HepG2 (cell line): ENCODE results near the gene TMEM167B. TPM values are rescaled to one million over a fixed set of nuclear protein-coding genes. Genes with fewer than 3 reads are reported as not detected.

Source experiments
- CC2D1A ChIP-seq: sonication (generic); formaldehyde crosslinking; IDR thresholded peaks from 2 replicates; pipeline ENCODE4 v1.8.1; 2023; ENCODE audit warnings: mild to moderate bottlenecking, missing genetic modification reagents
- GPN1 ChIP-seq: sonication (generic); formaldehyde crosslinking; IDR thresholded peaks from 2 replicates; pipeline ENCODE4 v1.5.1; 2020; ENCODE audit warnings: missing genetic modification reagents, borderline replicate concordance
- HMGXB4 ChIP-seq, 2 experiments: sonication (generic) in 1 of 2; formaldehyde crosslinking in 1 of 2; IDR thresholded peaks; 2 replicates each; pipeline versions ENCODE4 v1.4.0 to v1.6.1; 2018 to 2020; ENCODE audit warnings: missing genetic modification reagents in 2 of 2, borderline replicate concordance in 1 of 2, low read depth in 1 of 2, mild to moderate bottlenecking in 1 of 2, missing biosample characterization in 1 of 2
- HNRNPH1 ChIP-seq: fragments of 200-400 bp; formaldehyde crosslinking; optimal IDR thresholded peaks from 2 replicates; pipeline ENCODE3; 2017; ENCODE audit warnings: mild to moderate bottlenecking, low read depth, low read length
- IRF9 ChIP-seq: sonication (generic); formaldehyde crosslinking; IDR thresholded peaks from 2 replicates; pipeline ENCODE4 v1.8.0; 2022; ENCODE audit warnings: missing genetic modification reagents, mild to moderate bottlenecking, borderline replicate concordance
- KDM2A ChIP-seq: sonication (generic); formaldehyde crosslinking; IDR thresholded peaks from 2 replicates; pipeline ENCODE4 v1.4.0; 2020; ENCODE audit warnings: low read depth, missing genetic modification reagents, borderline replicate concordance
- MTA3 ChIP-seq: sonication (generic); formaldehyde crosslinking; IDR thresholded peaks from 2 replicates; pipeline ENCODE4 v1.4.0; 2020; ENCODE audit warnings: missing genetic modification reagents
- PRDM10 ChIP-seq: sonication (generic); formaldehyde crosslinking; IDR thresholded peaks from 2 replicates; pipeline ENCODE4 v1.4.0; 2020; ENCODE audit warnings: low read depth, missing genetic modification reagents
- PRDM4 ChIP-seq: sonication (generic); formaldehyde crosslinking; IDR thresholded peaks from 2 replicates; pipeline ENCODE4 v1.9.0; 2021; ENCODE audit warnings: missing genetic modification reagents, borderline replicate concordance
- SCMH1 ChIP-seq: sonication (generic); formaldehyde crosslinking; IDR thresholded peaks from 2 replicates; pipeline ENCODE4 v1.9.0; 2021; ENCODE audit warnings: missing genetic modification reagents, mild to moderate bottlenecking, borderline replicate concordance
- SIX1 ChIP-seq: sonication (generic); formaldehyde crosslinking; IDR thresholded peaks from 2 replicates; pipeline ENCODE4 v1.4.0; 2020; ENCODE audit warnings: missing genetic modification reagents, borderline replicate concordance
- THRA ChIP-seq: sonication (generic); formaldehyde crosslinking; IDR thresholded peaks from 2 replicates; pipeline ENCODE4 v1.4.0; 2020; ENCODE audit warnings: missing genetic modification reagents, borderline replicate concordance
- WIZ ChIP-seq: sonication (generic); formaldehyde crosslinking; IDR thresholded peaks from 2 replicates; pipeline ENCODE4 v1.5.1; 2020; ENCODE audit warnings: mild to moderate bottlenecking, missing genetic modification reagents
- ZBTB38 ChIP-seq: sonication (generic); formaldehyde crosslinking; IDR thresholded peaks from 2 replicates; pipeline ENCODE4 v1.5.1; 2020; ENCODE audit warnings: mild to moderate bottlenecking, missing genetic modification reagents
- ZNF224 ChIP-seq: sonication (generic); formaldehyde crosslinking; IDR thresholded peaks from 2 replicates; pipeline ENCODE4 v1.5.0; 2020; ENCODE audit warnings: mild to moderate bottlenecking, missing genetic modification reagents
- ZNF24 ChIP-seq: fragments of 450-650 bp; IDR thresholded peaks from 2 replicates; pipeline ENCODE4 v1.6.1; 2017; ENCODE audit warnings: antibody characterized with exemption, mild to moderate bottlenecking
- ZNF672 ChIP-seq: sonication (generic); formaldehyde crosslinking; IDR thresholded peaks from 2 replicates; pipeline ENCODE4 v1.8.1; 2022; ENCODE audit warnings: missing genetic modification reagents
- ZNF780A ChIP-seq: sonication (generic); formaldehyde crosslinking; IDR thresholded peaks from 2 replicates; pipeline ENCODE4 v1.8.0; 2022; ENCODE audit warnings: mild to moderate bottlenecking, missing genetic modification reagents, moderate library complexity
- polyA plus RNA-seq, 8 experiments: library from polyadenylated mRNA; depleted of rRNA in 3 of 8; stranded (reverse) in 7 of 8; unstranded in 1 of 8; fragments of >200 nt; fragmentation: Illumina TruSeq in 4 of 8; extraction: Trizol in 4 of 8; gene quantifications; 2 replicates each; pipeline versions ENCODE4 v1.2.1 to v1.2.3, GENCODE V29; 2011 to 2016; ENCODE audit warnings: low read depth in 4 of 8, missing spikeins in 1 of 8, mixed read lengths in 1 of 8; ENCODE audit not compliant: insufficient read depth in 1 of 8
- total RNA-seq, 5 experiments: library from RNA; depleted of rRNA; stranded (reverse); fragments of >200 nt; fragmentation: Illumina TruSeq; extraction: Trizol; gene quantifications; 2 replicates each; pipeline ENCODE4 v1.2.3, GENCODE V29; 2016; ENCODE audit warnings: low read depth in 1 of 5

TMEM167B gene
- total and polyA plus RNA-seq, 2 of the 13 experiments (the other 11 are each of a cell fraction or from before 2014, with no cell fraction given): 9.5 to 22.4 TPM

- TF ChIP-seq HNRNPH1: no peak
- TF ChIP-seq SCMH1 (CRISPR knock-in tag): no peak
- TF ChIP-seq HMGXB4 (CRISPR knock-in tag; IDR thresholded peaks at IDR 0.05; ENCODE audit: borderline replicate concordance in 1 of 2, low read depth in 1 of 2): peak; percentile 89 to 96
- TF ChIP-seq THRA: peak; percentile 47; the same call in 1 of the 2 replicates
- no peak for TF ChIP-seq ZNF24
- no peak for TF ChIP-seq MTA3
- TF ChIP-seq ZBTB38 (CRISPR knock-in tag): peak; percentile 19; the same call in 1 of the 2 replicates
- TF ChIP-seq PRDM4: no peak
- no peak for TF ChIP-seq CC2D1A (CRISPR knock-in tag)
- TF ChIP-seq GPN1 (CRISPR knock-in tag): no peak
- TF ChIP-seq WIZ (CRISPR knock-in tag): no peak
- peak; percentile 17; the same call in 1 of the 2 replicates for TF ChIP-seq SIX1 (CRISPR knock-in tag)
- TF ChIP-seq IRF9 (CRISPR knock-in tag): no peak
- TF ChIP-seq ZNF672: no peak
- 0 out of 2 replicates have a peak, but pooled peaks have one; percentile 25 for TF ChIP-seq ZNF224 (CRISPR knock-in tag)
- TF ChIP-seq PRDM10 (CRISPR knock-in tag): no peak
- no peak for TF ChIP-seq ZNF780A (CRISPR knock-in tag)
- TF ChIP-seq KDM2A: peak; percentile 80; the same call in 1 of the 2 replicates
Measured at GRCh38 chr1:109089242-109090015, 1.1 kb upstream of the TMEM167B start (continued).
